Erythroblast (primary cell): Measurements from ENCODE around the gene FARP1.

Experiments used
- DNase-seq, 2 experiments: peaks; one replicate each; lab custom pipeline; 2025; lab: John Stamatoyannopoulos, UW
- GATA1 ChIP-seq: IDR thresholded peaks from 2 replicates; pipeline ENCODE4 v1.6.1; 2011; ENCODE audit warnings: low read depth, mild to moderate bottlenecking, control low read depth, low read length, moderate library complexity
- POLR2A ChIP-seq: IDR thresholded peaks from 2 replicates; pipeline ENCODE4 v1.6.1; 2011; ENCODE audit warnings: mild to moderate bottlenecking, low read length

The FARP1 gene

GRCh38 chr13:98396071-98396710, 253.3 kb downstream of the FARP1 start:
- TF ChIP-seq POLR2A (no peak), GATA1 (no peak)
- no peak for DNase-seq

DNA sequence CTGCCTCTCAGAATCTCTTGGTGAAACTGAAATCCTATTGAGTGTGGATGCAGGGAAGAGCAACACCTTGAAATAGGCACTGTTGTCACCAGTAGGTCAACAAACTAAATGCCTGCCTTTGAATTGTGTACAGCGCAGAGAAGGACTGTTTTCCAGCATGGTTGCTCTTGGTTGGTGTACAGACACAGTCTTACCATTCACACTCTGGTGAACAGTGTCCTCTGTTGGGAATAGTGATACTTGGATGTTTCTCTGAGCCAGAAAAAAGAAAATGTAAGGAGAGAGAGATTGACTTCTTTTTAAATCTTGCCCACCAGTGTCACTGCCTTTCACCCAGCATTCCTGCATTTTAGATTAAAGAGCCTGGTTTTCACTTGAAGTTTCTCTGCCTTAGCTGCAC, 254.3 kb downstream of the FARP1 start:
- no peak for DNase-seq

DNA sequence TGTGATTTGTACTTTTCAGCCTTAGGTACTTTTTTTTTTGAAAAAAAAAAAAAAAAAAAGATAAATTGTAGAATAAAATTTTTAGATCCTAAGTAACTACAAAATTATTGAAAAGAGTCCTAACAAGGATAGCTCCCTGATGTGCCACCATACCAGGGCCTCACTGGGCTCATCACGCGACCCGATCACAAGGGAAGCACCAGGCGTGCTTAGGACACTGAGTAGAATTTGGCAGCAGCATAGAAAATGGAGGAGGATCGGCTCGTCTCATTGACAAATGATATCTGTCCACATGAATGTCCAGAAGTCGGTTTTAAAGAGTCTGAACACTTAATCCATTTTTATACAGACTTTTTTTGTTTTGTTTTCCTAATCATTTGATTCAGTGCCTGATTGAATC, 255.0 kb downstream of the FARP1 start:
- DNase-seq: no peak
- TF ChIP-seq POLR2A: no peak
- no peak for TF ChIP-seq GATA1

More for the DNA sequence above, 254.3 kb downstream of the FARP1 start:
- TF ChIP-seq POLR2A: no peak
- TF ChIP-seq GATA1: no peak

GRCh38 chr13:98398581-98398980, 255.7 kb downstream of the FARP1 start:
- TF ChIP-seq POLR2A (no peak), GATA1 (no peak)
- DNase-seq: no peak

DNA sequence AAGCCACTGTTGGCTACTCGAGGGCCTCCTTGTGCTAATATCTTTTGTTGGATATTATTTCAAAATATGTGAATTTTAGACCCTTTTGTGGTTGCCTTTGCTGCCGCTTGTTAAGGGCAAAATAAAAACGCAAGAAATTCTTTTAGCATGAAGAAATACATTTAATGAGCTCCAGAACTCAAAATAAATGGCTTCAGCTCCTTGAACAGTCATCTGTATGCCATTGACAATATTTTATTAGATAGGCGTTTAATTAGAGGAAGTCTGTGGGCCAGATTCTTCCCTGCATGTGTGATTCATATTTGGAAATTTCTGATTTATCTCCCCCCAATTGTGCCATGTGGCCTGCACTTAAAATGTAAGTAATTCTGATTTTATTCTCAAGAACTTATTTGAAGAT, 256.9 kb downstream of the FARP1 start:
- TF ChIP-seq GATA1 (no peak), POLR2A (no peak)
- DNase-seq: no peak

DNA sequence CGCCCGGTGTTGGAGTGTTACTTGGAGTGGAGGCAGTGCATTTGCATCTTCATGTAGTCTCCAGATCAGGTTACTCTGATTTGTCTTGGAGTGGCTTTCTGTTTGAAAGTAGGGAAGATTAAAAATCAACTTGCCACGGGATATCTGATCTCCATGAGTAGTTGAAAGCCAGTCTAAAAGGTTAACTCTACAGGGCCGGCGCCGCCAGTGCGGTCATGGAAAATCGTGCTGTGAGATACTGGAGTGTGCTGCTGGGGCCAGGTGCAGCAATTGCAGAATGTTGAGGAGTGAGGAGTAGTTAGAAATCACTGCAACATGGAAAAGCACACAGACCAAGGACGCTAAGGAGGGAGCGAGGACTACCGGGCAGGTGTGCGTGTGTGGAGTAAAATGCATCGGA, 259.0 kb downstream of the FARP1 start:
- TF ChIP-seq POLR2A (no peak), GATA1 (no peak)
- no peak for DNase-seq

GRCh38 chr13:98403076-98403475, 260.2 kb downstream of the FARP1 start:
- no peak for DNase-seq

DNA sequence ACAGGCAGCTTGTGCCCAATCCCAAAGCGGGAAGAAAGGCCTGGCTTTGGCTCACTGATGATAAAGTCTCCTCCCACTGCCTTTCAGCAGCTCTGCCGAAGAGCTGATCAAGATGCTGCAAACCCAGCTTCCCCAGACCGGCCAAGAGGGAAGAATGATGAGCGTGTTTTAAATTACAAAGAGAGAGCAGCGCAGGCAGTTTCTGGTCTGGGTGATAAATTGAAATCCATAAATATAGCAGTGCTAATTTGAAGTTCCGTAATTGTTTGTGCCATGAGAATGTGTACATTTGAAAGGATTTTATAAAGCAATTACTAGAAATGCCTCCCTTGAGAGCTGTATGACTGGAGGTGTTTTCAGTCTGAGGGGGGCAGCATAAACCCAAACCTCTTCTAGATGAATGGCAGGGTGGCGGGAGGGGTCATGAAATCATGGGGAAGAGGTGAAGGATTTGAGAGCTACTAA, 262.2 kb downstream of the FARP1 start:
- DNase-seq: peak; percentile 5 to 9

More at GRCh38 chr13:98403076-98403475, 260.2 kb downstream of the FARP1 start:
- no peak for TF ChIP-seq GATA1
- no peak for TF ChIP-seq POLR2A

GRCh38 chr13:98405690-98406344, 262.9 kb downstream of the FARP1 start:
- TF ChIP-seq POLR2A: no peak
- no peak for TF ChIP-seq GATA1
- no peak for DNase-seq

More for the DNA sequence above, 262.2 kb downstream of the FARP1 start:
- no peak for TF ChIP-seq GATA1
- no peak for TF ChIP-seq POLR2A

GRCh38 chr13:98406427-98406826, 263.5 kb downstream of the FARP1 start:
- no peak for TF ChIP-seq POLR2A
- no peak for TF ChIP-seq GATA1
- DNase-seq: no peak

DNA sequence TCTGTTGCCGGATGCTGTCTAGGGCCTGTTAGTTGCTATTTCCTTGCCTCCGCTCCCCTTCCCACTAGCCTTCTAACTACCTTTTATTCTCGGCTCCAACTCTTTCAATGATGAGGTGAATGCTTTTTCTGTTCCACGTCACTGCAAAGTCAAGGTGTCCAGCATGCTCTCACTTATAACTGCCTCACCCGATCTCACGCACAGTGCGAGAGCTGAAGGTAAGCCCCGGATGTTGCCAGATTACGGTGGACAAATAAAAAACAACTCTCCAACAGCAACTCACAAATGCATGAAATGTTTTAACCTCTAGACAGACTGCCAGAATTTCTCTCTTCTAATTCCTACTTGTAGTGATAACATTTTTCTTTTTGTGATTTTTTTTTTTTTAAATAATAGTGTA, 264.1 kb downstream of the FARP1 start:
- no peak for DNase-seq
- no peak for TF ChIP-seq GATA1
- TF ChIP-seq POLR2A: no peak

DNA sequence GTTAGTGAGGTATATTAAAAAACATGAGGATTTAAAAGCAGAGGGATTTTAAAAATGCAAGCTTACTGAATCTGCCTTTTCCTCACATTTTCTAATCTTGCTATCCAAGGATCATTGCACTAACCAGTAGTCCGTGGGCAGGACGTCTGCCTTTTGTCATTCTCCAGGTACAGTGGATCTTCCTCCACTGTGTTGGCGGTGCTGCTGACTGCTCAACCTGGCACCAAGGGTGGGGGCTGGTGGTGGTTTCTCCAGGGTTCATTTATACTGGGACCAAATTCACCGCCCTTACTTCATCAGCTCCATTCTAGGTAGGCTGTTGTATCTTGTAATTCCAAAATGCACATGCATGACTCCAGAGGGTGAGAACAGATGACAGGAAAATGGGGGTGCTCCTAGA, 264.7 kb downstream of the FARP1 start:
- no peak for TF ChIP-seq GATA1
- TF ChIP-seq POLR2A: no peak
- DNase-seq: no peak

DNA sequence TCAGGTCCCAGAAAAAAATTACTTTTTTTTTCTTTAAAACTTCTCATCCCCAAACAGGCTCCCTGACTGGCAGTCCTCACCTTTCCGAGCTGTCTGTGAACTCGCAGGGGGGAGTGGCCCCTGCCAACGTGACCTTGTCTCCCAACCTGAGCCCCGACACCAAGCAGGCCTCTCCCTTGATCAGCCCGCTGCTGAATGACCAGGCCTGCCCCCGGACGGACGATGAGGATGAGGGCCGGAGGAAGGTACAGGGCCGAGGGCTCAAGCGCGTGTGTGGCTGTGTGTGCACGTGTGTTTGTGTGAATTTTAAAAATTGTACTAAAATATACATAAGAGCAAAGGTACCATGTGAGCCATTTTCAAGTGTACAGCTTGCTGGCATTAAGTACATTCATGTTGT, 266.4 kb downstream of the FARP1 start:
- no peak for DNase-seq
- TF ChIP-seq GATA1: no peak
- TF ChIP-seq POLR2A: no peak

- TF ChIP-seq GATA1: no peak
- TF ChIP-seq POLR2A: no peak
- DNase-seq: no peak
These were observed 267.7 kb downstream of the FARP1 start for GRCh38 chr13:98410612-98411011.
